Measurements from ENCODE around the gene FXYD6. TPM values are rescaled to one million over a fixed set of nuclear protein-coding genes. Genes with fewer than 3 reads are reported as not detected.

The FXYD6 gene
- polyA plus RNA-seq, 1 of the 3 experiments (the other 2 are of a cell fraction), result 1.4 TPM

GRCh38 chr11:117796456-117796871 lies 80.0 kb downstream of the FXYD6 start:
- no peaks in the 10 kb centered on the region for H3F3A ChIP-seq (replicated peaks; ENCODE audit: insufficient read depth)
- CTCF ChIA-PET, result interaction anchor here (1.0 to 5.6 kb wide), 3 partner anchors 11 to 353 kb away, joined by 3 to 46 read pairs (median 7); no protein-coding TSS in a partner anchor
- peaks cover 35% of the 10 kb centered on the region for H3K27me3 ChIP-seq (ENCODE audit: insufficient read depth)
- no peaks in the 10 kb centered on the region for H3K9me3 ChIP-seq
- peak overlapping the region in 1 of 2 experiments; percentile 34; a peak in 2 of 4 replicates for H3K4me3 ChIP-seq (ENCODE audit: low read depth in 2 of 2, low read length in 1 of 2)
- H3K27ac ChIP-seq (ENCODE audit: low read depth in 2 of 2, low read length in 1 of 2), result no peak overlapping the region
- no peaks in the 10 kb centered on the region for H3K79me2 ChIP-seq (ENCODE audit: insufficient read depth)
- H3K9me2 ChIP-seq, result no peaks in the 10 kb centered on the region
- no peak for DNase-seq
- no peak overlapping the region for H2AFZ ChIP-seq (ENCODE audit: low read depth)
- no peak overlapping the region for H3K4me2 ChIP-seq
- peaks cover 0 to 14% of the 10 kb centered on the region in 2 experiments; a peak in 1 of 4 replicates for H3K4me1 ChIP-seq (ENCODE audit: control insufficient read depth in 1 of 2, insufficient read depth in 2 of 2, low read depth in 1 of 2, low read length in 1 of 2)
- H4K20me1 ChIP-seq (ENCODE audit: insufficient read depth), result no peaks in the 10 kb centered on the region
- POLR2A ChIA-PET, result no interaction called here
- TF ChIP-seq MAX (IDR thresholded peaks at IDR 0.05; ENCODE audit: low read depth), result no peak
- H3K36me3 ChIP-seq (replicated peaks in 1 of 2; ENCODE audit: control insufficient read depth in 1 of 2, insufficient read depth in 2 of 2, low read length in 1 of 2), result no peaks in the 10 kb centered on the region
- no peak overlapping the region for H3K9ac ChIP-seq
- 0% methylated on average over 8 of the region's 35 CpGs for WGBS (ENCODE audit: low lambda C conversion rate)

- Histone ChIP-seq H3K9me3 (no peaks in the 10 kb centered on the region), H3F3A (replicated peaks; ENCODE audit: insufficient read depth) (no peaks in the 10 kb centered on the region), H3K4me1 (ENCODE audit: control insufficient read depth in 1 of 2, insufficient read depth in 2 of 2, low read depth in 1 of 2, low read length in 1 of 2) (peaks cover 0 to 14% of the 10 kb centered on the region in 2 experiments; a peak in 1 of 4 replicates), H3K4me2 (no peak overlapping the region), H3K79me2 (ENCODE audit: insufficient read depth) (no peaks in the 10 kb centered on the region), H4K20me1 (ENCODE audit: insufficient read depth) (no peaks in the 10 kb centered on the region), H3K36me3 (replicated peaks in 1 of 2; ENCODE audit: control insufficient read depth in 1 of 2, insufficient read depth in 2 of 2, low read length in 1 of 2) (no peaks in the 10 kb centered on the region), H3K4me3 (ENCODE audit: low read depth in 2 of 2, low read length in 1 of 2) (peak overlapping the region in 1 of 2 experiments; percentile 34; a peak in 2 of 4 replicates), H3K27ac (ENCODE audit: low read depth in 2 of 2, low read length in 1 of 2) (no peak overlapping the region), H2AFZ (ENCODE audit: low read depth) (no peak overlapping the region), H3K9me2 (no peaks in the 10 kb centered on the region), H3K27me3 (ENCODE audit: insufficient read depth) (peaks cover 35% of the 10 kb centered on the region), H3K9ac (no peak overlapping the region)
- peak; percentile 70 for DNase-seq
- ChIA-PET POLR2A (no interaction called here), CTCF (interaction anchor here (1.0 to 5.6 kb wide), 5 partner anchors 8 to 352 kb away, joined by 3 to 46 read pairs (median 5); no protein-coding TSS in a partner anchor)
- 33% methylated on average over 18 of the region's 53 CpGs for WGBS (ENCODE audit: low lambda C conversion rate)
- TF ChIP-seq ELF1 (IDR thresholded peaks at IDR 0.05) (no peak), RFX5 (IDR thresholded peaks at IDR 0.05; ENCODE audit: low read length) (no peak), RAD21 (IDR thresholded peaks at IDR 0.05; ENCODE audit: low read length) (no peak), RCOR1 (IDR thresholded peaks at IDR 0.05; ENCODE audit: low read length) (no peak), FOSL2 (IDR thresholded peaks at IDR 0.05; ENCODE audit: borderline replicate concordance, low read depth) (no peak), SMC3 (IDR thresholded peaks at IDR 0.05; ENCODE audit: low read depth, low read length) (no peak), YY1 (IDR thresholded peaks at IDR 0.05; ENCODE audit: low read depth) (no peak), MAX (IDR thresholded peaks at IDR 0.05; ENCODE audit: low read depth) (no peak), RXRA (IDR thresholded peaks at IDR 0.05; ENCODE audit: borderline replicate concordance, low read depth) (no peak), REST (IDR thresholded peaks at IDR 0.05; ENCODE audit: low read depth, low read length) (no peak), POLR2AphosphoS5 (IDR thresholded peaks at IDR 0.05; ENCODE audit: low read depth, low read length) (no peak), FOXM1 (IDR thresholded peaks at IDR 0.05; ENCODE audit: low read depth) (no peak), GATA2 (CRISPR knock-in tag; IDR thresholded peaks at IDR 0.05) (no peak), MEF2A (IDR thresholded peaks at IDR 0.05; ENCODE audit: borderline replicate concordance, low read depth) (no peak), TCF12 (IDR thresholded peaks at IDR 0.05) (no peak), IRF3 (IDR thresholded peaks at IDR 0.05; ENCODE audit: low read depth, low read length) (no peak), CTCF (IDR thresholded peaks at IDR 0.05) (no peak)
Measured at GRCh38 chr11:117795638-117796455, 80.6 kb downstream of the FXYD6 start.
